SK-N-SH treated with all-trans-retinoic acid at 6 μM for 48 hours (cell line): ENCODE results near the gene FAM136A.

Experiments
- BACH2 ChIP-seq: fragments of 250-450 bp; sonication (Bioruptor Pico); IDR thresholded peaks from 2 replicates; pipeline ENCODE4 v1.9.0; 2021; ENCODE audit warnings: mild to moderate bottlenecking, borderline replicate concordance
- CREB5 ChIP-seq: fragments of 250-450 bp; sonication (Bioruptor Pico); IDR thresholded peaks from 2 replicates; pipeline ENCODE4 v1.5.1; 2020; ENCODE audit warnings: low read depth, mild to moderate bottlenecking, moderate library complexity
- PATZ1 ChIP-seq: fragments of 250-450 bp; sonication (Bioruptor Pico); IDR thresholded peaks from 2 replicates; pipeline ENCODE4 v1.8.0; 2020; ENCODE audit warnings: mild to moderate bottlenecking, moderate library complexity, borderline replicate concordance
- POU6F1 ChIP-seq: fragments of 250-450 bp; sonication (Bioruptor Pico); IDR thresholded peaks from 2 replicates; pipeline ENCODE4 v1.8.0; 2021; ENCODE audit warnings: low read depth, mild to moderate bottlenecking, moderate library complexity, borderline replicate concordance
- PPARA ChIP-seq: fragments of 250-450 bp; sonication (Bioruptor Pico); IDR thresholded peaks from 2 replicates; pipeline ENCODE4 v1.5.0; 2020; ENCODE audit warnings: mild to moderate bottlenecking, borderline replicate concordance
- RARB ChIP-seq: fragments of 250-450 bp; sonication (Bioruptor Pico); IDR thresholded peaks from 2 replicates; pipeline ENCODE4 v1.8.0; 2021; ENCODE audit warnings: mild to moderate bottlenecking, moderate library complexity
- SNAI2 ChIP-seq: fragments of 250-450 bp; sonication (Bioruptor Pico); IDR thresholded peaks from 2 replicates; pipeline ENCODE4 v1.5.0; 2020; ENCODE audit warnings: mild to moderate bottlenecking, moderate library complexity
- TOX ChIP-seq: fragments of 250-450 bp; sonication (Bioruptor Pico); IDR thresholded peaks from 2 replicates; pipeline ENCODE4 v1.8.0; 2021; ENCODE audit warnings: mild to moderate bottlenecking, moderate library complexity, borderline replicate concordance
- ZFP3 ChIP-seq: fragments of 250-450 bp; sonication (Bioruptor Pico); IDR thresholded peaks from 2 replicates; pipeline ENCODE4 v1.5.0; 2020; ENCODE audit warnings: mild to moderate bottlenecking, moderate library complexity
- ZFP30 ChIP-seq: fragments of 450-650 bp; formaldehyde crosslinking; IDR thresholded peaks from 2 replicates; pipeline ENCODE4 v1.5.0; 2022; ENCODE audit warnings: mild to moderate bottlenecking, moderate library complexity
- ZNF70 ChIP-seq: fragments of 450-650 bp; formaldehyde crosslinking; IDR thresholded peaks from 2 replicates; pipeline ENCODE4 v1.5.0; 2020; ENCODE audit warnings: mild to moderate bottlenecking, moderate library complexity

GRCh38 chr2:70349921-70350685 is 48.2 kb upstream of the FAM136A start:
- TF ChIP-seq SNAI2: no peak
- TF ChIP-seq PPARA (CRISPR knock-in tag): no peak
- TF ChIP-seq PATZ1: no peak
- no peak for TF ChIP-seq TOX
- no peak for TF ChIP-seq ZNF70 (CRISPR knock-in tag)
- no peak for TF ChIP-seq ZFP3 (CRISPR knock-in tag)
- no peak for TF ChIP-seq CREB5 (CRISPR knock-in tag)
- no peak for TF ChIP-seq POU6F1 (CRISPR knock-in tag)
- TF ChIP-seq RARB (CRISPR knock-in tag): no peak
- no peak for TF ChIP-seq BACH2 (CRISPR knock-in tag)
- TF ChIP-seq ZFP30 (CRISPR knock-in tag): no peak
